ENCODE data around the gene CATSPER3. TPM values are rescaled to one million over a fixed set of nuclear protein-coding genes. Genes with fewer than 3 reads are reported as not detected.

Gene CATSPER3
- total RNA-seq, 1 experiment from 2014 or later: 0.37 TPM

DNA sequence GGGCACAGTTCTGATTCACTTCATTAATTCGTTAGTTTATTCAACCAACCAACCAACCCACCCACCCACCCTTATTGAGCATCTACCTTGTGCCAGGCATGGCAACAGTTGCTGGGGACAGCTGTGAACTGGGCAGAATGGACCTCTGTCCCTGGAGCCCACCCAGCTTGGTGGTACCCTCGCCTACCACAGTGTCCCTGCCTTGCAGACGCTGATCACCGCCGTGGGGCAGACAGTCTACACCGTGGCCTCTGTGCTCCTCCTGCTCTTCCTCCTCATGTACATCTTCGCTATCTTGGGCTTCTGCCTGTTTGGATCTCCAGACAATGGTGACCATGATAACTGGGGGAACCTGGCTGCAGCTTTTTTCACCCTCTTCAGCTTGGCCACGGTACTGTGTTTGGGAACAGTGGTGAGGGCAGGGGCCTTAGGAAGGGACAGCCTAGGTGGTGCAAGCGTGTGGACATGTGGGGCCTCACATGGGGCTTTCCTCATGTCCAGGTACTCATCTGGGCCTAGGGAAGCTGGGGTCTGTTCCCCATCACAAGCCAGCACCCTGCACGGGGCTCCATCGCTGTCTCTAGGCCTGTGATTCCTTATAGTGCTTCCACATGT, 40.1 kb downstream of the CATSPER3 start (continued):
- TF ChIP-seq ZNF219 (CRISPR knock-in tag; IDR thresholded peaks at IDR 0.05; ENCODE audit: borderline replicate concordance) (no peak), ZNF396 (CRISPR knock-in tag; IDR thresholded peaks at IDR 0.05; ENCODE audit: borderline replicate concordance) (no peak), JUN (CRISPR knock-in tag; IDR thresholded peaks at IDR 0.05) (no peak)
- TF ChIP-seq, protein P1, sequence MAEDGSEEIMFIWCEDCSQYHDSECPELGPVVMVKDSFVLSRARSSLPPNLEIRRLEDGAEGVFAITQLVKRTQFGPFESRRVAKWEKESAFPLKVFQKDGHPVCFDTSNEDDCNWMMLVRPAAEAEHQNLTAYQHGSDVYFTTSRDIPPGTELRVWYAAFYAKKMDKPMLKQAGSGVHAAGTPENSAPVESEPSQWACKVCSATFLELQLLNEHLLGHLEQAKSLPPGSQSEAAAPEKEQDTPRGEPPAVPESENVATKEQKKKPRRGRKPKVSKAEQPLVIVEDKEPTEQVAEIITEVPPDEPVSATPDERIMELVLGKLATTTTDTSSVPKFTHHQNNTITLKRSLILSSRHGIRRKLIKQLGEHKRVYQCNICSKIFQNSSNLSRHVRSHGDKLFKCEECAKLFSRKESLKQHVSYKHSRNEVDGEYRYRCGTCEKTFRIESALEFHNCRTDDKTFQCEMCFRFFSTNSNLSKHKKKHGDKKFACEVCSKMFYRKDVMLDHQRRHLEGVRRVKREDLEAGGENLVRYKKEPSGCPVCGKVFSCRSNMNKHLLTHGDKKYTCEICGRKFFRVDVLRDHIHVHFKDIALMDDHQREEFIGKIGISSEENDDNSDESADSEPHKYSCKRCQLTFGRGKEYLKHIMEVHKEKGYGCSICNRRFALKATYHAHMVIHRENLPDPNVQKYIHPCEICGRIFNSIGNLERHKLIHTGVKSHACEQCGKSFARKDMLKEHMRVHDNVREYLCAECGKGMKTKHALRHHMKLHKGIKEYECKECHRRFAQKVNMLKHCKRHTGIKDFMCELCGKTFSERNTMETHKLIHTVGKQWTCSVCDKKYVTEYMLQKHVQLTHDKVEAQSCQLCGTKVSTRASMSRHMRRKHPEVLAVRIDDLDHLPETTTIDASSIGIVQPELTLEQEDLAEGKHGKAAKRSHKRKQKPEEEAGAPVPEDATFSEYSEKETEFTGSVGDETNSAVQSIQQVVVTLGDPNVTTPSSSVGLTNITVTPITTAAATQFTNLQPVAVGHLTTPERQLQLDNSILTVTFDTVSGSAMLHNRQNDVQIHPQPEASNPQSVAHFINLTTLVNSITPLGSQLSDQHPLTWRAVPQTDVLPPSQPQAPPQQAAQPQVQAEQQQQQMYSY (CRISPR knock-in tag; IDR thresholded peaks at IDR 0.05): no peak

DNA sequence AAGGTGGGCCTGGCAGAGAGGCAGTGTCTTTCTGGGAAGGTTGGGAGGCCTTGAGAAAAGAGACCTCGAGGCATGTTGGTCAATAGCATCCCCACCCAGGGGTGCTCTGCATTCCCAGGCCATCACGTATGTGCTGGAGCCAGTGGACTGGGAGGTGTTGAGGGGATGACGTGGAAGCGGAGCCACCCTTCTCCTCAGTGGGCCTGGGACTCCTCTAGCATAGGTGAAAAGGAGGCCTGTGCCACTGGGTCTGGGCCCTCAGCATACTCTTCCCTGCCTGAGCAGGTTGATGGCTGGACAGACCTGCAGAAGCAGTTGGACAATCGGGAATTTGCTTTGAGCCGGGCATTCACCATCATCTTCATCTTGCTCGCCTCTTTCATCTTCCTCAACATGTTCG, 40.8 kb downstream of the CATSPER3 start:
- Mint-ChIP-seq H3K27me3 (ENCODE audit: low read depth) (no peaks in the 10 kb centered on the region; the same call in 1 of the 2 replicates), H3K9me3 (peaks cover 3% of the 10 kb centered on the region; the same call in 1 of the 2 replicates), H3K27ac (no peak overlapping the region), H3K36me3 (no peaks in the 10 kb centered on the region), H3K4me3 (no peak overlapping the region), H3K4me1 (no peaks in the 10 kb centered on the region)
- ChIA-PET CTCF (no interaction called here), POLR2A (no interaction called here)
- DNase-seq (ENCODE audit: low spot score): no peak
- ATAC-seq: no peak
- TF ChIP-seq TCF7 (CRISPR knock-in tag; IDR thresholded peaks at IDR 0.05; ENCODE audit: low read depth) (no peak), ZNF396 (CRISPR knock-in tag; IDR thresholded peaks at IDR 0.05; ENCODE audit: borderline replicate concordance) (no peak), MYBL2 (CRISPR knock-in tag; IDR thresholded peaks at IDR 0.05) (no peak), JAZF1 (CRISPR knock-in tag; IDR thresholded peaks at IDR 0.05) (no peak), NR3C1 (CRISPR knock-in tag; conservative IDR thresholded peaks at IDR 0.05; ENCODE audit: low read depth) (no peak), OVOL2 (CRISPR knock-in tag; IDR thresholded peaks at IDR 0.05; ENCODE audit: borderline replicate concordance) (no peak), CBFB (CRISPR knock-in tag; IDR thresholded peaks at IDR 0.05; ENCODE audit: low read depth) (no peak), ZNF416 (CRISPR knock-in tag; IDR thresholded peaks at IDR 0.05) (no peak), NFYB (CRISPR knock-in tag; conservative IDR thresholded peaks at IDR 0.05; ENCODE audit: low read depth) (no peak), ZNF671 (CRISPR knock-in tag; IDR thresholded peaks at IDR 0.05) (no peak), RELA (CRISPR knock-in tag; IDR thresholded peaks at IDR 0.05; ENCODE audit: borderline replicate concordance) (no peak), NFE2L1 (CRISPR knock-in tag; IDR thresholded peaks at IDR 0.05) (no peak)
- TF ChIP-seq, protein P2, sequence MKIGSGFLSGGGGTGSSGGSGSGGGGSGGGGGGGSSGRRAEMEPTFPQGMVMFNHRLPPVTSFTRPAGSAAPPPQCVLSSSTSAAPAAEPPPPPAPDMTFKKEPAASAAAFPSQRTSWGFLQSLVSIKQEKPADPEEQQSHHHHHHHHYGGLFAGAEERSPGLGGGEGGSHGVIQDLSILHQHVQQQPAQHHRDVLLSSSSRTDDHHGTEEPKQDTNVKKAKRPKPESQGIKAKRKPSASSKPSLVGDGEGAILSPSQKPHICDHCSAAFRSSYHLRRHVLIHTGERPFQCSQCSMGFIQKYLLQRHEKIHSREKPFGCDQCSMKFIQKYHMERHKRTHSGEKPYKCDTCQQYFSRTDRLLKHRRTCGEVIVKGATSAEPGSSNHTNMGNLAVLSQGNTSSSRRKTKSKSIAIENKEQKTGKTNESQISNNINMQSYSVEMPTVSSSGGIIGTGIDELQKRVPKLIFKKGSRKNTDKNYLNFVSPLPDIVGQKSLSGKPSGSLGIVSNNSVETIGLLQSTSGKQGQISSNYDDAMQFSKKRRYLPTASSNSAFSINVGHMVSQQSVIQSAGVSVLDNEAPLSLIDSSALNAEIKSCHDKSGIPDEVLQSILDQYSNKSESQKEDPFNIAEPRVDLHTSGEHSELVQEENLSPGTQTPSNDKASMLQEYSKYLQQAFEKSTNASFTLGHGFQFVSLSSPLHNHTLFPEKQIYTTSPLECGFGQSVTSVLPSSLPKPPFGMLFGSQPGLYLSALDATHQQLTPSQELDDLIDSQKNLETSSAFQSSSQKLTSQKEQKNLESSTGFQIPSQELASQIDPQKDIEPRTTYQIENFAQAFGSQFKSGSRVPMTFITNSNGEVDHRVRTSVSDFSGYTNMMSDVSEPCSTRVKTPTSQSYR (CRISPR knock-in tag; IDR thresholded peaks at IDR 0.05): no peak
- TF ChIP-seq, protein P3, sequence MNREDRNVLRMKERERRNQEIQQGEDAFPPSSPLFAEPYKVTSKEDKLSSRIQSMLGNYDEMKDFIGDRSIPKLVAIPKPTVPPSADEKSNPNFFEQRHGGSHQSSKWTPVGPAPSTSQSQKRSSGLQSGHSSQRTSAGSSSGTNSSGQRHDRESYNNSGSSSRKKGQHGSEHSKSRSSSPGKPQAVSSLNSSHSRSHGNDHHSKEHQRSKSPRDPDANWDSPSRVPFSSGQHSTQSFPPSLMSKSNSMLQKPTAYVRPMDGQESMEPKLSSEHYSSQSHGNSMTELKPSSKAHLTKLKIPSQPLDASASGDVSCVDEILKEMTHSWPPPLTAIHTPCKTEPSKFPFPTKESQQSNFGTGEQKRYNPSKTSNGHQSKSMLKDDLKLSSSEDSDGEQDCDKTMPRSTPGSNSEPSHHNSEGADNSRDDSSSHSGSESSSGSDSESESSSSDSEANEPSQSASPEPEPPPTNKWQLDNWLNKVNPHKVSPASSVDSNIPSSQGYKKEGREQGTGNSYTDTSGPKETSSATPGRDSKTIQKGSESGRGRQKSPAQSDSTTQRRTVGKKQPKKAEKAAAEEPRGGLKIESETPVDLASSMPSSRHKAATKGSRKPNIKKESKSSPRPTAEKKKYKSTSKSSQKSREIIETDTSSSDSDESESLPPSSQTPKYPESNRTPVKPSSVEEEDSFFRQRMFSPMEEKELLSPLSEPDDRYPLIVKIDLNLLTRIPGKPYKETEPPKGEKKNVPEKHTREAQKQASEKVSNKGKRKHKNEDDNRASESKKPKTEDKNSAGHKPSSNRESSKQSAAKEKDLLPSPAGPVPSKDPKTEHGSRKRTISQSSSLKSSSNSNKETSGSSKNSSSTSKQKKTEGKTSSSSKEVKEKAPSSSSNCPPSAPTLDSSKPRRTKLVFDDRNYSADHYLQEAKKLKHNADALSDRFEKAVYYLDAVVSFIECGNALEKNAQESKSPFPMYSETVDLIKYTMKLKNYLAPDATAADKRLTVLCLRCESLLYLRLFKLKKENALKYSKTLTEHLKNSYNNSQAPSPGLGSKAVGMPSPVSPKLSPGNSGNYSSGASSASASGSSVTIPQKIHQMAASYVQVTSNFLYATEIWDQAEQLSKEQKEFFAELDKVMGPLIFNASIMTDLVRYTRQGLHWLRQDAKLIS (CRISPR knock-in tag; IDR thresholded peaks at IDR 0.05; ENCODE audit: borderline replicate concordance): no peak
- TF ChIP-seq, protein P4, sequence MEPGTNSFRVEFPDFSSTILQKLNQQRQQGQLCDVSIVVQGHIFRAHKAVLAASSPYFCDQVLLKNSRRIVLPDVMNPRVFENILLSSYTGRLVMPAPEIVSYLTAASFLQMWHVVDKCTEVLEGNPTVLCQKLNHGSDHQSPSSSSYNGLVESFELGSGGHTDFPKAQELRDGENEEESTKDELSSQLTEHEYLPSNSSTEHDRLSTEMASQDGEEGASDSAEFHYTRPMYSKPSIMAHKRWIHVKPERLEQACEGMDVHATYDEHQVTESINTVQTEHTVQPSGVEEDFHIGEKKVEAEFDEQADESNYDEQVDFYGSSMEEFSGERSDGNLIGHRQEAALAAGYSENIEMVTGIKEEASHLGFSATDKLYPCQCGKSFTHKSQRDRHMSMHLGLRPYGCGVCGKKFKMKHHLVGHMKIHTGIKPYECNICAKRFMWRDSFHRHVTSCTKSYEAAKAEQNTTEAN (CRISPR knock-in tag; IDR thresholded peaks at IDR 0.05): no peak
- TF ChIP-seq, protein P5, sequence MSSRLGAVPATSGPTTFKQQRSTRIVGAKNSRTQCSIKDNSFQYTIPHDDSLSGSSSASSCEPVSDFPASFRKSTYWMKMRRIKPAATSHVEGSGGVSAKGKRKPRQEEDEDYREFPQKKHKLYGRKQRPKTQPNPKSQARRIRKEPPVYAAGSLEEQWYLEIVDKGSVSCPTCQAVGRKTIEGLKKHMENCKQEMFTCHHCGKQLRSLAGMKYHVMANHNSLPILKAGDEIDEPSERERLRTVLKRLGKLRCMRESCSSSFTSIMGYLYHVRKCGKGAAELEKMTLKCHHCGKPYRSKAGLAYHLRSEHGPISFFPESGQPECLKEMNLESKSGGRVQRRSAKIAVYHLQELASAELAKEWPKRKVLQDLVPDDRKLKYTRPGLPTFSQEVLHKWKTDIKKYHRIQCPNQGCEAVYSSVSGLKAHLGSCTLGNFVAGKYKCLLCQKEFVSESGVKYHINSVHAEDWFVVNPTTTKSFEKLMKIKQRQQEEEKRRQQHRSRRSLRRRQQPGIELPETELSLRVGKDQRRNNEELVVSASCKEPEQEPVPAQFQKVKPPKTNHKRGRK (CRISPR knock-in tag; IDR thresholded peaks at IDR 0.05; ENCODE audit: borderline replicate concordance): no peak
- TF ChIP-seq, protein P6, sequence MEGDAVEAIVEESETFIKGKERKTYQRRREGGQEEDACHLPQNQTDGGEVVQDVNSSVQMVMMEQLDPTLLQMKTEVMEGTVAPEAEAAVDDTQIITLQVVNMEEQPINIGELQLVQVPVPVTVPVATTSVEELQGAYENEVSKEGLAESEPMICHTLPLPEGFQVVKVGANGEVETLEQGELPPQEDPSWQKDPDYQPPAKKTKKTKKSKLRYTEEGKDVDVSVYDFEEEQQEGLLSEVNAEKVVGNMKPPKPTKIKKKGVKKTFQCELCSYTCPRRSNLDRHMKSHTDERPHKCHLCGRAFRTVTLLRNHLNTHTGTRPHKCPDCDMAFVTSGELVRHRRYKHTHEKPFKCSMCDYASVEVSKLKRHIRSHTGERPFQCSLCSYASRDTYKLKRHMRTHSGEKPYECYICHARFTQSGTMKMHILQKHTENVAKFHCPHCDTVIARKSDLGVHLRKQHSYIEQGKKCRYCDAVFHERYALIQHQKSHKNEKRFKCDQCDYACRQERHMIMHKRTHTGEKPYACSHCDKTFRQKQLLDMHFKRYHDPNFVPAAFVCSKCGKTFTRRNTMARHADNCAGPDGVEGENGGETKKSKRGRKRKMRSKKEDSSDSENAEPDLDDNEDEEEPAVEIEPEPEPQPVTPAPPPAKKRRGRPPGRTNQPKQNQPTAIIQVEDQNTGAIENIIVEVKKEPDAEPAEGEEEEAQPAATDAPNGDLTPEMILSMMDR (IDR thresholded peaks at IDR 0.05): no peak
- TF ChIP-seq, protein P7, sequence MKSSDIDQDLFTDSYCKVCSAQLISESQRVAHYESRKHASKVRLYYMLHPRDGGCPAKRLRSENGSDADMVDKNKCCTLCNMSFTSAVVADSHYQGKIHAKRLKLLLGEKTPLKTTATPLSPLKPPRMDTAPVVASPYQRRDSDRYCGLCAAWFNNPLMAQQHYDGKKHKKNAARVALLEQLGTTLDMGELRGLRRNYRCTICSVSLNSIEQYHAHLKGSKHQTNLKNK (CRISPR knock-in tag; IDR thresholded peaks at IDR 0.05): no peak

Data from WTC11 (cell line).